Right lobe of liver (tissue), 4 donors: ENCODE results near the gene POFUT2.

Experiments used
- CTCF ChIP-seq, 4 donors: fragments of 200-600 bp in 3 of 4; fragments of 450-650 bp in 1 of 4; IDR thresholded peaks; one replicate each; pipeline versions ENCODE4 v1.5.1 to v1.8.0; 2016 to 2022; ENCODE audit warnings: antibody characterized with exemption in 4 of 4, mild to moderate bottlenecking in 2 of 4
- POLR2A ChIP-seq: fragments of 450-650 bp; IDR thresholded peaks from one replicate; pipeline ENCODE4 v1.6.1; 2017; ENCODE audit warnings: antibody characterized with exemption, mild to moderate bottlenecking
- donor health status: DM: no; HTN: no; CAD: no.
- donor health status: DM: no; HTN: no; CAD: no.
- donor health status: DM: no; HTN: yes; CAD: no.

- TF ChIP-seq CTCF (IDR thresholded peaks at IDR 0.05): no peak
- no peak for TF ChIP-seq POLR2A
These were observed 48.3 kb upstream of the POFUT2 start for GRCh38 chr21:45335761-45336534.
